Measurements from ENCODE around the gene FAM20A. TPM values are rescaled to one million over a fixed set of nuclear protein-coding genes. Genes with fewer than 3 reads are reported as not detected.
"Not testable (repeated sequence)": the region's sequence is repeated elsewhere in the genome, so short reads cannot be mapped to it uniquely, and the experiment has no call there.

FAM20A gene
- total RNA-seq, 1 donor from 2014 or later = 56.5 TPM

DNA sequence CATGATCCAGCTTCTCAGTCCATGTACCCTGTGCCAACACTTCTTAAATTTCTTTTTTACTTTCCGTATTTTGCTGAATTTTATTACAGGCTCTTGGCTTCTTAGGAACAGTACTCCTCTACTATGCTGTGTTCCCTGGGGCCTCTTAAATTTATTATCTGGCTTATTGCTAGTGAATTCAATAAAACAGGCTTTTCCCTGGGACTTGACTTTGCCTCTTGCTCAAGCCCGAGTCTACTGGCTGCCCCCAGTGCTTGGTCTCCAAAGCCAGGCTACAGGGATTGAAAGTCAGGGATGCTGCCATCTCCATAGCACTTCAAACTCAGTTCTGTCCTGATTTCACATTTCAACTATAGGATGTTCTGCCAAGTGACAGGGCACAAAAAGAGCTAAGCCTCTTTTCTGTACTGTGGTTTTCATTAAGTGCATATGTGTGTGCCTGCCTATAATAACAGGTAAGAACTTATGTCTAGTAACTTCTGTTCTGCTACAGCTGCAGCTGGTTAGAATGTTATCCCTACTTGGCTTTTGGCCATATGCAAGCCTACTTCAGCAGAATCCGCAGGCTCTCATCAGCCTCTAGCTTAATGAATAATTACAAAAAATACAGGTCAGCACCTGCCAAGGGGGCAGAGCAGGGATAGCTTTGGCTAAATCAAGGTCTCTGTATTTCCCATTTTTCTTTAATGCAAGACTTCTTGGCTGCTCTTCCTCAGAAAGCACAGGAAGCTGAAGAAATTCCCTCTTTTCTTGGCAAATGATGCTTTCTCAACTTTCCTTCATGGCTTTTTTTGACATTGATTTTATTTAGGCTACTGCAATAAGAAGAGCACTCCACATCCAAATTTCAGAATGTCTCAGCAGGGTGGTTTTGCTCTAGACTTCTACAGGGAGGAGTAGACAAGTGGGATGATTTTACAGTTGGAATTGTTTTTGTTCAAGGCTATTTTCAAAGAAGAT, 8.2 kb downstream of the FAM20A start:
- intact Hi-C loops (cut with DNase I) = no loop called here
- ATAC-seq = peak; percentile 73
- DNase-seq (ENCODE audit: low spot score) = no peak

- ATAC-seq (no peak), DNase-seq (ENCODE audit: low spot score) (no peak)
- intact Hi-C loops (cut with DNase I) = no loop called here
Measured at GRCh38 chr17:68592009-68592408, 9.2 kb downstream of the FAM20A start.

- no peak for ATAC-seq
- DNase-seq (ENCODE audit: low spot score) = no peak
- intact Hi-C loops (cut with DNase I) = no loop called here
Measured at GRCh38 chr17:68591583-68591982, 9.6 kb downstream of the FAM20A start.

- DNase-seq (ENCODE audit: low spot score) = no peak
- intact Hi-C loops (cut with DNase I) = no loop called here
- ATAC-seq = no peak
Measured at GRCh38 chr17:68589086-68589485, 12.1 kb downstream of the FAM20A start.

DNA sequence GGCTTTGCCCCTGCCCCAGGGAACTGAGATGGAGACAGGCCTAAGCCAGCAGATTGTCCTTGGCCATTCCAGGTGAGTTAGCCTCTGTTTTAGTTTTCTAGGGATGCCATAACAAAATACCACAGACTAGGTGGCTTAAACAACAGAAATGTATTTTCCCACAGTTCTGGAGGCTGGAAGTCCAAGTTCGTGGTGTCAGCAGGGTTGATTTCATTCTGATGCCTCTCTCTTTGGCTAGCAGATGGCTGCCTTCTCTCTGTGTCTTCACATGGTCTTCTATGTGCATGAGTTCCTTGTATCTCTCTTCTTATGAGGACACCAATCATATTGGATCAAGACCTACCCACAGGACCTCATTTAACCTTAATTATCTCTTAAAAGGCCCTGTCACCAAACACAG, 12.8 kb downstream of the FAM20A start:
- intact Hi-C loops (cut with DNase I) = no loop called here
- no peak for DNase-seq (ENCODE audit: low spot score)
- no peak for ATAC-seq

- ATAC-seq (no peak), DNase-seq (ENCODE audit: low spot score) (no peak)
- intact Hi-C loops (cut with DNase I) = no loop called here
Measured at GRCh38 chr17:68587847-68588246, 13.3 kb downstream of the FAM20A start.

GRCh38 chr17:68587026-68587425, 14.1 kb downstream of the FAM20A start:
- intact Hi-C loops (cut with DNase I) = no loop called here
- ATAC-seq (no peak), DNase-seq (ENCODE audit: low spot score) (no peak)

- intact Hi-C loops (cut with DNase I) = no loop called here
- ATAC-seq (no peak), DNase-seq (ENCODE audit: low spot score) (no peak)
Measured at GRCh38 chr17:68585643-68586042, 15.5 kb downstream of the FAM20A start.

DNA sequence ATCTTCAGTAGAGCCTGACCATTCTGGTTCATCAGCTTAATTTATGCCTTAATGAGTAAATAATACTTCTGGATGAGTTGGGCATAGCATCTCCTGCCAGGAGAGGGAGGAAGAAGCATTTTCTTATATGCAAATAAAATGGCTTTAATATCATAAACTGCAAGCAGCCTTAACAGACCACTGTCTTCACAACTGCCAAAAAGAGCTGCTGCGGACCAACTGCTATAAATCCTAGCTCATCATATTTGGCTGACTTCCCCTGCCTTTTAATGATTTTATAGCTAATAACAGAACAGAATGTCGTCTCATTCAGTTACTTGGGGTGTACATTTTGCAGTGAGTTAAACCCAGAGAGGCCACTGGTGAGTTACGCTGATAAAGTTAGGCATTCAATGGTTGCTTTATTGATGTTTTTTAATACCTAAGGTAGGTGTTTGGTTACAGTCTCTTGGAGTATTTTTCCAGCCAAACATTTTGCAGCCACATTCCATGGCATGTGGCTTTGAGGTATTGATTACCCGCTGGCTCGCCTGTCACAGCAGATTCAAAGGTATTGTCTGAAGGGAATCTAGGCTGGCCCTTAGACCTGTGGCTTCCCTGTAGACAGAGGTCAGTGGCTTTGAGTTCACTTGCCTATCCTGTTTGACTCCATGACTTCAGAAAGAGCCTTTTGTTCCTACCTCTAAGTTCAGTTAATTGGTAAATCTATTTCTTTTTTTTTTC, 16.4 kb downstream of the FAM20A start:
- no peak for ATAC-seq
- no peak for DNase-seq (ENCODE audit: low spot score)
- intact Hi-C loops (cut with DNase I) = no loop called here

- ATAC-seq; intact Hi-C loops (cut with DNase I): not testable (repeated sequence)
Measured at GRCh38 chr17:68582867-68583266, 18.3 kb downstream of the FAM20A start.

DNA sequence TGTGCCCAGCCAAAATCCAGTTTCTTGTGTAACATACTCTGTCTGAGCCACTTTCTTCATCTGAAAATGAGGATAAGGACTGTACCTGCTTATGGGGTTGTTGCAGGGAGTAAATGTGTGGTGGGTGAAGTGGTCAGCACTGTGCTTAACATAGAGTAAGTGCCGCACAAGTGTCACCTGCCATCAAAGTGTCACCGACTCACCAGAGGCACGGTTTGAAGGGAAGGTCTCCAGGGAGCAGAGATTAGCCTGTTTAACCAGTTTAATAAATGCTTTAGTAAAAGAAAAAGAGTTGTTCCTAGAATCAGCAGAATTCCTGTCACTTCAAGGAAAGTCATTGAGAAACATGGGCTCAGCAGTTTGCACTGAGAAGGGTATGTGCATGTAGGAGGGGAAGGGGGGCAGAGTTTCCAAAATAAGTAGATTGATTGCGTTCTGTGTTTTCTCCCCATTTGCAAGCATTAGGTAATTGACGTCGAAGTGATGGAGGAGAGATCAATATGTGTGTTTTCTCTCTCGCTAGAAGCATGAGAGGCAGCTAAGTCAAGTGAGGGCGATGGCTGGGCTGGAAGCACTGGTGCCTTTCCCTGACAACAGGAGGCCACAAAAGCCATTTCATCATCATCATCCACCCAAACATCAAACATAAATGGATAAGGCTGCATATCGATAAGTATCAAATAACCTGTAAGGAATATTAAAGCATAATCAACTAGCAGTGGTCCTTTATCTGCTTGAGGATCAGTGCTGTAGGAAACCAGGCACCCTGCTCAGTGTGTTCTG, 19.1 kb downstream of the FAM20A start:
- intact Hi-C loops (cut with DNase I) = no loop called here
- ATAC-seq (no peak), DNase-seq (ENCODE audit: low spot score) (no peak)

More at GRCh38 chr17:68582867-68583266, 18.3 kb downstream of the FAM20A start:
- DNase-seq (ENCODE audit: low spot score) = not testable (repeated sequence)

GRCh38 chr17:68580236-68580770, 20.9 kb downstream of the FAM20A start:
- ATAC-seq (peak; percentile 85), DNase-seq (ENCODE audit: low spot score) (peak; percentile 72)
- intact Hi-C loops (cut with DNase I) = no loop called here

DNA sequence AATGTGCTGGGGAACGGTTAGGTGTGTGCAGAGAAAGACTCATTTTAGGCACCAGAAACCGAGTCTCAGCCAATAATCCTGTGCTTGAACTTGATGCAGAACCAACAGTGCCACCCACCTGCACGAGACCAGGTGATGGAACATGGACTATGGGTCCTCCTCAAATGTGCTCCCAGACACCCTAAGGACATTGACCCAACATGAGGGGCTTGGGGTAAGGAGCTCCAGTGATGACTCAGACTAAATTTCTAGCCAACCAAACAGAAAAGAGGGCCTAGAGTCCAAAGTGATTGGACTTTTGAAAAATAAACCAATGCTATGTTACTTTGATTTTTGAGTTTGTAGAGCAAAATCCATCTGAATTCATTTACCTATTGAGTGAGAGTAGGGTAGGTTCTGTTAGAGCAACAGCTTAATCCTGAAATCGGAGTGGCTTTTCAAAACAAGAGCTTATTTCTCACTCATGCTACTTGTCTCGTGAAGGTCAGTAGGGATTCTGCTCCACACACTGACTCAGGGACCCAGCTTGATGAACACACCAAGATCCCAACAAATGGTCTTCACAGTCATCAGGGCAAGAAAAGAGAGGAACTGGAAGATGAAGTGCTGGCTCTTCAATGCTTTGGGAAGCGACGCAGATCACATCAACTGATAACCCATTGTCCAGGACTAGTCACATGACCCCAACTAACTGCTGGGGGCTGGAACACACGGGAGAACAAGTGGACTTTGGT, 21.8 kb downstream of the FAM20A start:
- ATAC-seq (no peak), DNase-seq (ENCODE audit: low spot score) (no peak)
- intact Hi-C loops (cut with DNase I) = no loop called here

DNA sequence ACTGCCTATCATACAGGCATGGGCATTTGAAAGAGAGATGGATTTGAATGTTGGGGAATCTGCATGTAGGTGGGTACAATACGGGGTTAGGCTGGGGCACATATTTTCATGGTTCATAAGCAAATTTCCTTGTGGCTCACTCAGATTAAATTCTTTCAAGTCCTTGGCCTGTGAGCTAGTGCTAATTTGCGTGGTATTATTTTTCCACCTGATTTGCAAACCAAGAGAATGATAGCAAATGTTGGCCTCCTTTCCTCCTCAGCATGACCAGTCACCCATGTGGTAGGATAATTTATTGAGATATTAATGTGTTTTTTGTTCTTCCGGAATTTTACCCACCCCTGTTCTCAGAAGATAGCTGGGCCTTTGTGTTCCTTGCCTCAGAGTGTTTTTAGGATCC, 22.9 kb downstream of the FAM20A start:
- DNase-seq (ENCODE audit: low spot score) = no peak
- intact Hi-C loops (cut with DNase I) = no loop called here
- no peak for ATAC-seq

GRCh38 chr17:68577497-68577821, 23.7 kb downstream of the FAM20A start:
- intact Hi-C loops (cut with DNase I) = no loop called here
- ATAC-seq (no peak), DNase-seq (ENCODE audit: low spot score) (no peak)

DNA sequence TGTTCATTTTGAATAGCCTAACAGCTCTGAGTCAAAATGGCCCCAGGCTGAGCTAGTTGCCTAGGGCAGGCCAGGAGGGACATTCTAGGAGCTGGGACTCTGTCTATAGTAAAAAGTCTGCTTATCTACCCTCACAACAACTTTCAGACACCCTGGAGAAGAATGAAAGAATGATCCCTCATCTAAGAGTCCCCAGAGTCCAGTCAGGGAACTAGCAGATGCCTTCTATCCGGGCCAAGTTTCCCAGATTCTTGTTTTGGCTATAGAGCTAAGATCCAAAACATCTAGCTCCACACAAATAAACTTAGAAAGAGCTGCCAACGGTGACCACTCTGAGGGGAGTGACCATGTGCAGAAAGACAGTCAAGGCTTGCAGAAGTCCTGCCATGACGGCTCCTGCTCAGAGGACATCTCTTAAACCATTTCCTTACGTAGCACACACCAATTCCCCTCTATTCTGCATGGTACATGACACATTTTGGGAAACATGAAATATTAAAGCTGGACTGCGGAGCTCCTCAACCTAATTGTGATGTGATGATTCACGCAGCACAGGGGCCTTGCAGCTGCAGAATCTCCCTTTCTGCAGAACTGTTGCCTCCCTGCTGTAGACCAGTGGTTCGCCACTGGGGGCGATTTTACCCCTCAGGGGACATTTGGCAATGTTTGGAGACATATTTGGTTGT, 24.2 kb downstream of the FAM20A start:
- DNase-seq (ENCODE audit: low spot score) = no peak
- intact Hi-C loops (cut with DNase I) = no loop called here
- ATAC-seq = peak; percentile 81

GRCh38 chr17:68576137-68576536, 25.0 kb downstream of the FAM20A start:
- ATAC-seq (no peak), DNase-seq (ENCODE audit: low spot score) (no peak)
- intact Hi-C loops (cut with DNase I) = no loop called here

DNA sequence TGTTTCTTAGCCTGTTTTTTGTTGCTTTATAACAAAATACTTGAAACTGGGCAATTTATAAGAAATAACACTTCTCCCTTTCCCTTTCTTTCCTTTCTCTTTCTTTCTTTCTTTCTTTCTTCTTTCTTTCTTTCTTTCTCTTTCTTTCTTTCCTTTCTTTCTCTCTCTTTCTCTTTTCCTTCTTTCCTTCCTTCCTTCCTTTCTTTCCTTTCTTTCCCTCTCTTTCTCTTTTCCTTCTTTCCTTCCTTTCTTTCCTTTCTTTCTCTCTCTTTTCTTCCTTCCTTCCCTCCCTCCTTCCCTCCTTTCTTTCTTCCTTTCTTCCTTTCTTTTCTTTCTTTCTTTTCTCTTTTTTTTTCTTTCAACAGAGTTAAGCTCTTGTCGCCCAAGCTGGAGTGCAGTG, 27.8 kb downstream of the FAM20A start:
- ATAC-seq (no peak), DNase-seq (ENCODE audit: low spot score) (no peak)
- intact Hi-C loops (cut with DNase I) = no loop called here
